ENCODE data around the gene GAPDH. TPM values are rescaled to one million over a fixed set of nuclear protein-coding genes. Genes with fewer than 3 reads are reported as not detected.
"Not testable (repeated sequence)": the region's sequence is repeated elsewhere in the genome, so short reads cannot be mapped to it uniquely, and the experiment has no call there.

GAPDH gene
- total and polyA plus RNA-seq, 2 experiments from 2014 or later, result 1,719 to 2,607 TPM

GRCh38 chr12:6553051-6553868 is 18.9 kb downstream of the GAPDH start:
- 79% methylated on average over 15 of the region's 15 CpGs for WGBS (ENCODE audit: low lambda C conversion rate, missing lambda C conversion rate)
- peaks cover 8% of the 10 kb centered on the region for H4K20me1 ChIP-seq (ENCODE audit: insufficient read depth, poor library complexity, severe bottlenecking)
- H3K4me3 ChIP-seq, result no peak overlapping the region
- no peaks in the 10 kb centered on the region for H3K27me3 ChIP-seq
- H3K4me2 ChIP-seq, result peak overlapping the region; percentile 92
- no peaks in the 10 kb centered on the region for H3K9me2 ChIP-seq (replicated peaks; ENCODE audit: insufficient read depth)
- H3K27ac ChIP-seq, result peak overlapping the region; percentile 75
- H3K79me2 ChIP-seq, result peaks cover 16% of the 10 kb centered on the region
- no peak overlapping the region for H2AFZ ChIP-seq
- no peak for DNase-seq (ENCODE audit: low spot score)
- H3K9me3 ChIP-seq (ENCODE audit: low read depth), result no peaks in the 10 kb centered on the region
- peaks cover 14% of the 10 kb centered on the region for H3K4me1 ChIP-seq (ENCODE audit: insufficient read depth)
- no peak for TF ChIP-seq CTCF (IDR thresholded peaks at IDR 0.05; ENCODE audit: poor library complexity)
- TF ChIP-seq EZH2phosphoT487 (IDR thresholded peaks at IDR 0.05; ENCODE audit: low read depth, severe bottlenecking, unreplicated experiment), result no peak
- no peak for TF ChIP-seq EZH2 (IDR thresholded peaks at IDR 0.05; ENCODE audit: borderline replicate concordance)
- H3K36me3 ChIP-seq (replicated peaks; ENCODE audit: insufficient read depth, low read depth), result no peaks in the 10 kb centered on the region

DNA sequence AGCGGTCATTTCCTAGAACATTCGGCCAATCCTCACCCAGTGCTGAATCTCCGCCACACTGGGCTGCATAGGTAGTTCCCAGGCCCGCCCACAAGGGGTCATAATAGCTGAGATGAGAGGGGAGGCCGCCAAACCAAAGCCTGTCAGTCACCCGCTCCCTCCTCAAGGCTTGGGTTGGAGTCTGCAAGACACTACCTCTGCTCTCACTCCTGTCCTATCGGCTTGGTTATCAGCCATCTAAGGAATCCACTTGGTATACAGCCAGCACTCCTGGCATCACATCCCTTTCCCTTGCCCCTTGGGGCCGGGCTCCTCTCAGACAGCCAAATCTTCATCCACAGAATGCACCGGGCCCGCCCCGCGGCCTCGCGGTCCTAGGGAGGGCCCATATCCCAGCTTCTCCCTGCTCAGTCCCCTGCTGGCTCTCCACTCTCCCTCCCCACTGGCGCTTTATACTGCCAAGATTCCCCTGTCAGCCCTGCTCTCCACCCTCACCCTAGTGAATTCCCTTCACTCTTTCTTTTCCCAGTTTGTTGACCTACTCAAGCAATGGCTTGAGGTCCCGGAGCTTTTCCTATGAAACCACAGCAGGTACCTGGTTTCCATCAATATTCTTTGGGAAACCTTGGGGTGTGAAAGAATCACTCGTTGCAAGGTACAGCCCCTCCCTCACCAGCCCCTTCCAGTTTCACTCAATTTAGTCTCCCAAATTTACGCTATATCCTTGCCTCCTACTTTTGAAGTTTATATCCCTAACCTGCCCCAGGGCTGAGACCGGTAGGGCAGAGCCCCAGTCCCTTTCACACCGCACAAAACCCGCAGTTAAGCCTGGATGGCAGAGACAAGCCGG is 20.1 kb downstream of the GAPDH start:
- H3K9me2 ChIP-seq (replicated peaks; ENCODE audit: insufficient read depth), result no peaks in the 10 kb centered on the region
- H3K4me3 ChIP-seq, result peak overlapping the region; percentile 16
- no peaks in the 10 kb centered on the region for H3K27me3 ChIP-seq
- no peaks in the 10 kb centered on the region for H3K36me3 ChIP-seq (replicated peaks; ENCODE audit: insufficient read depth, low read depth)
- peak; percentile 89 for DNase-seq (ENCODE audit: low spot score)
- H4K20me1 ChIP-seq (ENCODE audit: insufficient read depth, poor library complexity, severe bottlenecking), result peaks cover 8% of the 10 kb centered on the region
- no peaks in the 10 kb centered on the region for H3K9me3 ChIP-seq (ENCODE audit: low read depth)
- TF ChIP-seq CTCF (IDR thresholded peaks at IDR 0.05; ENCODE audit: poor library complexity) (peak; percentile 62), EZH2 (IDR thresholded peaks at IDR 0.05; ENCODE audit: borderline replicate concordance) (no peak)
- H3K79me2 ChIP-seq, result peaks cover 16% of the 10 kb centered on the region
- peak overlapping the region; percentile 54 for H3K27ac ChIP-seq
- 26% methylated on average over 22 of the region's 22 CpGs for WGBS (ENCODE audit: low lambda C conversion rate, missing lambda C conversion rate)
- peaks cover 14% of the 10 kb centered on the region for H3K4me1 ChIP-seq (ENCODE audit: insufficient read depth)
- no peak overlapping the region for H2AFZ ChIP-seq
- peak overlapping the region; percentile 92 for H3K4me2 ChIP-seq

DNA sequence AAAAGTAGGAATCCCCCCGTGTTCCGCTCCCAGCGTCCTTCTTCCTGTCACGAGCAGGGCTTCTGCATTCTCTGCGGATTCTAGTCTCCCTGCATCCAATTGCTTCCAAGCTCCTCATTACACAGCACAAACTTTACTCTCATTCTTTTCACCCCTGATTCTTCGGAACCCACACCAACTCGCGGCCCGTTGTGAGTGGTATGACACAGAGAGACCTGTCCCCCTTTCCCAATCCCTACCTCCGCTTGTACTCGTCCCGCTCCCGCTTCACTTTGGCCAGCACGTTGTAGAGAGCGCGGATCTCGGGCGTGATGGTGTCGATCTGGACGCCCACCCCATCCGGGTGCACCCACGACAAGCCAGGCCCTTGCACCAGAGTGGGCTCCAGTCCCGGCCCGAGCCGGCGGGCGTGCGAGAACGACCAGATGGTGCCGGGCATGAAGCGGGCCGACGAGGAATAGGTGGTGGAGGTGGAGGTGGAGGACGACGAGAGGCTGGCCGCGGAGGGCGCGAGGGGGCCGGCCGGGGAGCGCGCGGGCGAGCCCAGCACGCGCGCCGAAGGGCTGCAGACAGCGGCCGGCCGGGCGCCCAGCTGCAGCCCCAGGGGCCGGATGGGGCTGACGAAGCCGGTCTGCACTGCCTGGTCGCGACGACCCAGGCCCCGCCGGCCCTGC is 20.8 kb downstream of the GAPDH start:
- 18% methylated on average over 43 of the region's 61 CpGs for WGBS (ENCODE audit: low lambda C conversion rate, missing lambda C conversion rate)
- Histone ChIP-seq H3K9me2 (replicated peaks; ENCODE audit: insufficient read depth) (no peaks in the 10 kb centered on the region), H3K4me1 (ENCODE audit: insufficient read depth) (peaks cover 14% of the 10 kb centered on the region), H3K79me2 (peaks cover 16% of the 10 kb centered on the region), H4K20me1 (ENCODE audit: insufficient read depth, poor library complexity, severe bottlenecking) (peaks cover 8% of the 10 kb centered on the region), H3K27ac (peak overlapping the region; percentile 54), H3K27me3 (no peaks in the 10 kb centered on the region), H2AFZ (no peak overlapping the region), H3K4me3 (peak overlapping the region; percentile 65), H3K9me3 (ENCODE audit: low read depth) (no peaks in the 10 kb centered on the region), H3K4me2 (peak overlapping the region; percentile 92), H3K36me3 (replicated peaks; ENCODE audit: insufficient read depth, low read depth) (no peaks in the 10 kb centered on the region)
- DNase-seq (ENCODE audit: low spot score), result no peak
- TF ChIP-seq CTCF (IDR thresholded peaks at IDR 0.05; ENCODE audit: poor library complexity) (no peak), EZH2 (IDR thresholded peaks at IDR 0.05; ENCODE audit: borderline replicate concordance) (no peak), EZH2phosphoT487 (IDR thresholded peaks at IDR 0.05; ENCODE audit: low read depth, severe bottlenecking, unreplicated experiment) (no peak)

DNA sequence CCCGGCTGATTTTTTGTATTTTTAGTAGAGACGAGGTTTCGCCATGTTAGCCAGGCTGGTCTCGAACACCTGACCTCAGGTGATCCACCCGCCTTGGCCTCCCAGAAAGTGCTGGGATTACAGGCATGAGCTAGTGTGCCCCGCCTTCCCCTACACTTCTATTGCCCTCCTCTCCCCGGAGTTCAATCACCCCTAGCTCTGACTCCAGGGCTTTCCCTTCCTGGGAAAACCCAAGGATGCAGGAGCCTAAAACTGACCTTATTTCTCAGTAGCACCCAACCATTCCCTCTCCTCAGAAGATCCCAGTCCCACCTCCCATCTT is 22.1 kb downstream of the GAPDH start:
- not testable (repeated sequence) for H2AFZ ChIP-seq; H3K27me3 ChIP-seq; H4K20me1 ChIP-seq (ENCODE audit: insufficient read depth, poor library complexity, severe bottlenecking); H3K27ac ChIP-seq; H3K36me3 ChIP-seq (replicated peaks; ENCODE audit: insufficient read depth, low read depth); H3K9me2 ChIP-seq (replicated peaks; ENCODE audit: insufficient read depth); H3K9me3 ChIP-seq (ENCODE audit: low read depth); H3K79me2 ChIP-seq; DNase-seq (ENCODE audit: low spot score); H3K4me3 ChIP-seq
- H3K4me1 ChIP-seq (ENCODE audit: insufficient read depth), result peaks cover 14% of the 10 kb centered on the region
- WGBS (ENCODE audit: low lambda C conversion rate, missing lambda C conversion rate), result 96% methylated on average over 7 of the region's 7 CpGs
- peak overlapping the region; percentile 63 for H3K4me2 ChIP-seq
